Renal cortex interstitium (tissue), 11 donors: Measurements from ENCODE around the gene AEBP1. TPM values are rescaled to one million over a fixed set of nuclear protein-coding genes. Genes with fewer than 3 reads are reported as not detected.

Experiments
- DNase-seq, 11 donors: peaks; one replicate each; pipeline ENCODE4 v3.0.0-alpha.2; 2013; ENCODE audit warnings: low read depth in 9 of 11, low spot score in 4 of 11; ENCODE audit errors: extremely low read depth in 1 of 11
- polyA plus RNA-seq, 3 donors: library from polyadenylated mRNA; unstranded; fragments of 120-200 nt; gene quantifications; one replicate each; pipeline ENCODE4 v1.2.1, GENCODE V29; 2013; ENCODE audit not compliant: insufficient read length in 3 of 3

AEBP1 gene
- polyA plus RNA-seq, 3 donors, result 64.9 to 81.7 (median 79.6) TPM

- no peak for DNase-seq
These were observed 54.1 kb downstream of the AEBP1 start for GRCh38 chr7:44158096-44158872.

GRCh38 chr7:44158873-44159631 is 54.9 kb downstream of the AEBP1 start:
- DNase-seq, result no peak

GRCh38 chr7:44159824-44160630 is 55.9 kb downstream of the AEBP1 start:
- DNase-seq, result no peak

GRCh38 chr7:44161371-44161770 is 57.2 kb downstream of the AEBP1 start:
- DNase-seq, result no peak

GRCh38 chr7:44162179-44162578 is 58.0 kb downstream of the AEBP1 start:
- no peak for DNase-seq

- no peak for DNase-seq
These were observed 58.7 kb downstream of the AEBP1 start for GRCh38 chr7:44162785-44163395.

- no peak for DNase-seq
These were observed 59.4 kb downstream of the AEBP1 start for GRCh38 chr7:44163591-44163990.

Other genes starting within 250 kb of the AEBP1 start
- gene MRPS24, start 234.8 kb upstream of the AEBP1 start, polyA plus RNA-seq, result 10 to 100 TPM; 65.3 to 88.8 (median 87.6) TPM
- 10 to 100 TPM; 31.1 to 38.6 (median 34.2) TPM for gene URGCP, start 197.7 kb upstream of the AEBP1 start, polyA plus RNA-seq
- gene UBE2D4, start 177.9 kb upstream of the AEBP1 start, polyA plus RNA-seq, result 10 to 100 TPM; 19.8 to 20.7 (median 20.6) TPM
- gene SPDYE1, start 106.4 kb upstream of the AEBP1 start, polyA plus RNA-seq, result 1 to 10 TPM in 1 of 3 donors, under 1 TPM in 2; 0.40 to 1.7 (median 0.80) TPM
- 10 to 100 TPM; 58.4 to 77.5 (median 75.2) TPM for gene DBNL, start 59.6 kb upstream of the AEBP1 start, polyA plus RNA-seq
- 1 to 10 TPM in 2 of 3 donors, under 1 TPM in 1; 0.86 to 1.8 (median 1.7) TPM for gene PGAM2, start 38.8 kb upstream of the AEBP1 start, polyA plus RNA-seq
- gene POLM, start 21.8 kb upstream of the AEBP1 start, polyA plus RNA-seq, result 10 to 100 TPM; 19.7 to 36.0 (median 21.2) TPM
- 100 to 1,000 TPM; 107 to 137 (median 110) TPM for gene POLD2, start 19.2 kb downstream of the AEBP1 start, polyA plus RNA-seq
- gene MYL7, start 37.0 kb downstream of the AEBP1 start, polyA plus RNA-seq, result under 1 TPM; 0.59 to 0.77 (median 0.62) TPM
- 1 to 10 TPM; 3.0 to 4.0 (median 3.7) TPM for gene GCK, start 85.1 kb downstream of the AEBP1 start, polyA plus RNA-seq
- gene YKT6, start 96.6 kb downstream of the AEBP1 start, polyA plus RNA-seq, result 10 to 100 TPM; 75.8 to 78.0 (median 77.3) TPM
- 1 to 10 TPM; 1.7 to 3.7 (median 3.4) TPM for gene CAMK2B, start 221.2 kb downstream of the AEBP1 start, polyA plus RNA-seq